GM19455 (cell line): ENCODE results near the gene ELMO1.

Experiments used
- ATAC-seq: cut with Tn5 transposase; IDR thresholded peaks from one replicate; pipeline ENCODE4 v1.9.1; 2021; ENCODE audit not compliant: unreplicated experiment

ELMO1 gene

DNA sequence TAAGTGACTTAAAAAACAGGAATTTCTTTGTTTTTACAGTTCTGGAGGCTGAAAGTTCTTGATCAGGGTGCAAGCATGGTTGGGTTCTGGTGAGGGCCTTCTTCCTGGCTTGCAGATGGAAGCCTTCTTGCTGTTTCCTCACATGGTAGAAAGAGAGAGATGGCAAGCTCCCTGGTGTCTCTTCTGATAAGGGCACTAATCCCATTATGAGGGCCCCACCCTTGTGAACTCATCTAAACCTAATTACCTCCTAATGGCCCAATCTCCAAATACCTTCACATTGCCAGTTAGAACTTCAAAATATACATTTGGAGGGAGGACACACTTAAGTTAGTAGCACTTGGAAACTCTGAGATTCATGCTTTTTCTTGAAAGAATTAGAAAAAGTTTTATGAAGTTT, 410.0 kb downstream of the ELMO1 start:
- no peak for ATAC-seq

- ATAC-seq, result no peak
Measured at GRCh38 chr7:37037286-37037685, 411.4 kb downstream of the ELMO1 start.

DNA sequence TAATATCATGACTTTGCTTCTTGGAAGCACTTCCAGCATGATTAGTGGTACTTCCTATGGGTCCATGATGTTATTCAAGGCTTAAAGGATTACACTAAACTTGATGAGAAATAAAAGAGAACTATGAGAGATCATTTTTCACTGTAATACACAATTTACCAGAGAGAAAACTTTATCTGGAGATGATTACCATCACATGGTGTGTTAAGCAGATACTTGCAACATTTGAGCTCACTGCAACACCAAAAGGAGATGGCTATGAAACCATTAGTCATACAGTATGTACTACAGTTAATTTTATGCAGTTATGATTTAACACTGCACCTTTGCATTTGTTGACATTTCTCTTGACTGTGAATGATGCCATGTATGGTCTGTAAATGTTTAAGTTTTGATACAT, 413.0 kb downstream of the ELMO1 start:
- ATAC-seq, result no peak

DNA sequence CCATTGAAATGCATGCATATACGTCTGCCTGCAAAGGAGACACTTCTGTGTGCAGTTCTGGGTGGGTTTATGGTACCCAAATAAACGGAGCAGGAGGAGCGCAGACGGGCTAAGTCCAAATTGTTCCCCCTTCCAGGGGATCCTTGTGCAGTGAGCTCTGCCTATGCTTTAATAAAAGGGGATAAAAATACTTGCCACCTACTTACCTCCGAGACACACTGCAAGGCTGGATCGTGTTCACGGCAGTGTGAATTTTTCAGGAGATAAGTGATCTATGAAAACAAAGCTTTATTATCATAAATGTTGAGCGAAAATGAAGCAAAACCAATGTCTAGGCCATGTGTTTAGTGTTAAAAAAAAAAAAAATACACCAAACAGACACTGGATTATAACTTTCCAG, 415.5 kb downstream of the ELMO1 start:
- no peak for ATAC-seq

GRCh38 chr7:37032258-37032601, 416.4 kb downstream of the ELMO1 start:
- ATAC-seq, result no peak

DNA sequence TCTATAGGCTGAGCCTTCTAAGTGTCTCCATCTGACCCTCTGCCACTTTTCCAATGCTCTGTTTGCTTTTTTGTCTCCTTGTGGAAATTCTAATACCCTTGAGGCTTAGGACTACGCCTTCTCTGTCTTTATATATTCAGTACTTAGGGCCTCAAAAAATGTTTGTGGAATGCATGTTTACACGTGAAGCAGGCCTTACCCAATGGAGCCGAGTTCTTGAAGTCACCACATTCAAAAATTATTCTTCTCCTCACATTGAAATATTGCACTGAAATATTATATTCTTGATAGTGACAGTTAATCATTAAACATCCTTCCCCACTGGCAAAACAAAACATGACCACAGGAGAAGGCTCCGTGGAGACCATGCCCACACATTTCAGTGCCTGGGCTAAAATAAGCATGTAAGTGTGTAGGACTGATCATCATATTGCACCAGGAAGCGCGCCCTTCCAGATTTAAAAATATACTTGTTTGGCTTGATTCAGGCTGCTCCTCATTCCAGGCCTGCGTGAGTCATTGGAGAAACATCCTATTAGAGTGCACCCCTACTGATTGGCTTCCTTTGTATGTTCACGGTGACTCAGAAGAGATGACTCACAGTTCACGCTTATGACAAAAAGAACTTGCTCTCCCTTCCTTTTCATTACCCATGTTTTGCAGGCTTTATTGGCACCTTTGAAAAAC, 416.9 kb downstream of the ELMO1 start:
- ATAC-seq, result no peak

DNA sequence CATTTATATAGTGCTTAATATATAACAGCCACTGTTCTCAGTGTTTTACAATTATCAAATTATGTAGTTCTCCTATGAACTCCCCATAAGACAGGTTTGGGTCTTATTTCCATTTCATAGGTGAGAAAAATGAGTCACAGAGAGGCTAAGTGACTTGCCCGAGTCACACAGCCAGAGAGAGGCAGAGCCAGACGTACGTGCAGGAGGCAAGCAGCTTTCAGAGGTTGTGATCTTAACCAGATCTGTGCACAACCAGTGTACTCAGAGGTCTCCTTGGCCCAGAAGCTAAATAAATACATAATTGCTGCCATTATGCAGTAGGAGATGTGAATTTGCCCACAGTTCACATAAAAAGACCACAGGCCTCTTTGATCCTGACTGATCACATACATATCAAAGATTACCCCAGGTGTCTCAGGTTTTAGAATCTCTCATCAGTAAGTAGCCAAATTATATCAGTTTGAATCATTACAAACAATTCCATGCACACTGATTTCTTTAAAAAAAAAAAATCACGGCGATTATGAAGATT, 419.7 kb downstream of the ELMO1 start:
- ATAC-seq, result no peak

DNA sequence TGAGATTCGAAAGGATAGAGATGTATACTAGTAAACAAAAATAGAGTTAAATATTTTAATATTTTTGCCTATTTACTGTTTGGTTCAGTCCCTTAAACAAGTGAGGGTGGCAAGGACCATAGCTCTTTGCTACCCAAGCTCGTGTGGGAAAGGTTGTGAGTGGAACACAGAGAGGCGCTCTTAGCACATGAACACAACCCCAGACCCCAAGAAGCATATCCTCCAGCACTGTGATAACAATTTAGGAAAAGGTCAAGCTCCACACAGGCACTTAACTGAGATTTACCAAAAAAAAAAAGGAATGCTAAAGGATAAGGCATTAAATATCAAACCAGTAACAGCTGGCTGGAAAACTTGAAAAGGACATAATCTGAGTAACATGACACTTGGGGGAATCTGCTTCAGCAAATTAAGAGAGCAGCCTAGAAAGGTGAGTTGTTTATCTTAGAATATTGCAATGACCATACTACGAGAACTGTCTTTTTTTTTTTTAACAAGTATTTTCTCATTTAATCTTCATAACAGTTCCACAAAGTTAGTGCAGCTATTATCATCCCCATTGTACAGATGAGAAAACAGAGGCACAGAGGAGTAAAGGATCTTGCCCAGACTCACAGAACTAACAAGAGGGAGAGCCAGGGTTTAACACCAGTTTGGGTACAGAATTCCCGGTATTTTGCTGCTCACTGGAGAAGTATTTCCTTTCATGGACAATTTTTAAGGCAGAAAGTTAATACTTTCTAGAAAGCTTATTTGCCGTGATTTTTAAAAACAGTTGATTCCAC, 420.9 kb downstream of the ELMO1 start:
- ATAC-seq, result no peak

DNA sequence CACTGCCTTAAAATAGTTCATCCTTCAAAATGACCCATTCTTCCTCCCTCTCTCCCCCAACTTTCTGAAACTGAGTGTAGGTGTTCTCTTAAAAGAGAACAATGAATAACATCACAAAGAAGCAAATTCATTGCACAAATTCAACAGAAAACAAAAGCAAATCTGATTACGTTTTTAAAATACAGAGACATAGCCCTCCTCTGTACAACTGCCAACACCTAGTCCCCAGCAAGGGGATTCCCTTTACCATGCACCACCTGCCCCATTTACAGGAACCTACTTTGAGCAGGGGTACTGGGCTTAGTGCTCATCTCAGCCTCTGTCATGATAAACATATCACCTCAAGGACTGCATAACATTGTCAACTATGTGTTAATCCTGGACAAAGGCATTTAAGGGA, 421.6 kb downstream of the ELMO1 start:
- ATAC-seq, result no peak

GRCh38 chr7:37018954-37019353, 429.7 kb downstream of the ELMO1 start:
- ATAC-seq, result no peak

DNA sequence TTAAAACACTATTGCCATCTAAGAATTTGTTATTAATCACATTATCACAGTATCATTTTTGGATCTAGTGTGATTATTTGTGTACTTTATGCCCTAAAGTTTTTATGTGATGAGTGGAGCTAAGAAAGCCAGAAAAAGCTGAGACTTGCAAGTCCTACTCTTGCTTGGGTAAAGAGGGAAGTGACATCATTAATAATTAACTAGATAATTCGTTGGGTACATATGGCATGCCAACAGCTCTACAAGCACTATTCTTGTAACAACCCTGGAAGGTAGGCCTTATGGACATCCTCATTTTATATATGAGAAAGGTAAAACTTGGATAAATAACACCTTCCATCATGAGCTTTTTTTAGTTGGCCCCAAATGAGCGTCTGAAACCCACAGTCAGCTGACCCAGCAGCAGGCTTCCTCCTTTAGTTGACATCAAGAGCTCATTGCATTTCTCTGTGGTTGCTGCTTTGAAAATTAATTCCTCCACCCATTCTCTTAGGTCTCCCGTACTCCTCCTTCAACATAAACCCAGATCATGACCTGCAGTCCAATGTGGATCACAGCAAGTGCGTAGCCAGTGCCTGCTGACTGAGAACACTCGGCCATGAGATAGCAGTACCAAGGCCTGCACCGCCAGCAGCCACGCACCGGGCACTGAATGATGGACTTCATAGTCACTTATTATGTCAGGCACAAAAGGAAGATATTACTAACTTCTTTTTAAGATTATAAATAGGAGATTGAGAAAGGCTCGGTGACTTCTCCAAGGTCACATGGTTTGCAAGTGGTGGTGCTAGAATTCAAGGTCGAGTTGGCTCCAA, 432.4 kb downstream of the ELMO1 start:
- ATAC-seq, result no peak

- no peak for ATAC-seq
Measured at GRCh38 chr7:37015353-37016034, 433.2 kb downstream of the ELMO1 start.

- ATAC-seq, result no peak
Measured at GRCh38 chr7:37013771-37014170, 434.9 kb downstream of the ELMO1 start.

DNA sequence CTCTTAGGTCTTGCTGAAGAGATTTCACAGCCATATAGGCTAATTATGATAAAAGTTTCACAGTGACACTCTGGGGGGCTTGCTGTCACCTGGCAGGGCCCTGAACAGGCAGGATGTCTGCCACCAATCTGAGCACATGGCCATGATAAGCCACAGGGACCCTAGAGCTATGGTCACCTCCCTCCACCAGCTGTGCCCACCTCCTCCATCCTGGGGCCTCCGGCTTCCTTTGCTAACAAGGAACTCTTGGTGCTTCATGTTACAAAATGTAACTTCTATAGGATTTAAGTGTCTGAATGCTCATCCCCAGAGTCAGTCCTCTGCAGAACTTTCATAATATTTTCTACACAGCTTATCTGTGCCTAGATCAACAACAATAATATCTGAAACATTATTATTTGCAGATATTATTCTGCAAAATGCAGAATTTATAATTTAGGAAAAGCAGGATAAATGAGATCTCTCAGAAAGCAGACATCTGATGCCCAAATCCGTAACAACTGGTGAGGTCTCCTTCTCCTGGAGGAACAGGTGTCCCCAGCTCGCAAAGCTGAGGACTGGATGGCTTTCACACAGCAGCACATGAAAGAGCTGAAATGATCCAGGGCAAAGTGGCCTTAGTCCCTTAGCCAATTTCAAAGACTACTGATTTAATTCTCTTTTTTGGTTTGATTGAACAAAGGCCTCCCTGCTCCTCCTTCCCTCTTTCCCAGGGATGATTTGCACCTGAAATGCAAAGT, 437.3 kb downstream of the ELMO1 start:
- ATAC-seq, result no peak

- no peak for ATAC-seq
Measured at GRCh38 chr7:37009125-37009675, 439.5 kb downstream of the ELMO1 start.

- ATAC-seq, result no peak
Measured at GRCh38 chr7:37007691-37008090, 441.0 kb downstream of the ELMO1 start.

DNA sequence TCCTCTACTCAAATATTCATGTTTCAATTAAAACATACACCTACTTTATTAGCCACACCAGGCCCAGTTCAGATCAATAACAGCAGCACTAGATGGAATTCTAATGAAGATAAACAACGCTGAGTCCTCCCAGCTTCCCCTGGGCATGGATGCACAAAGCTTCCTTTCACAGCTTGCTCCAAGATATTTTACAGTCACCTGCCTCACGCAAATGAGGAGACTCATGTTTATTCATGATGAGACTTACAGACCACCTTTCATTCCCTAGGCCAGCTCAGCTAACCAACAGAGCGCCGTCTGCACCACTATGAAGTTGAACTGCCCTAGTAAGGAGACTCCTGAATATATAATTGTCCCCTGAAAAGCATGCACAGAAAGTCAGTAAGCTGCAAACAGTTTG, 441.4 kb downstream of the ELMO1 start:
- no peak for ATAC-seq

- no peak for ATAC-seq
Measured at GRCh38 chr7:37006764-37007163, 441.9 kb downstream of the ELMO1 start.

DNA sequence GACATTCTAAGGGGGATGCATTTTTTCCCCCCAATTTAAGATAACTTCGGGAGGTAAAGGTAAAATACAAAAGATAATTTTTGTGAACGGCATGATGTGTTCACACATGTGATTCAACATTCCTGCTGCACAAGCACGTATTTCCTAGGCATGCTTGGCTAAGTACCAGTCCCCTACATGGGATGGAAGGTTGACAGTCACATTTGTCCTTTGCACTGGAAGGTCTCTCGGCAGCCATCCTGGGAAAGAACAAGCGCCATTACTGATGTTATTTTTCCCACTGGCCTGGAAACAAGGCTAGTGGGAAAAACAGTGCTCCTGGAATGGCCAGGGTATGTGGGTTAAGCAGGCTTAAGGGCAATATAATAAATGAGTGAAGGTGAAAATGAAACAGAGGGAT, 448.2 kb downstream of the ELMO1 start:
- ATAC-seq, result no peak
